ENCODE measurements around the gene FUT1. TPM values are rescaled to one million over a fixed set of nuclear protein-coding genes. Genes with fewer than 3 reads are reported as not detected.
"Not testable (repeated sequence)": the region's sequence is repeated elsewhere in the genome, so short reads cannot be mapped to it uniquely, and the experiment has no call there.

The FUT1 gene
- total and polyA plus RNA-seq, 5 experiments from 2014 or later: not detected

DNA sequence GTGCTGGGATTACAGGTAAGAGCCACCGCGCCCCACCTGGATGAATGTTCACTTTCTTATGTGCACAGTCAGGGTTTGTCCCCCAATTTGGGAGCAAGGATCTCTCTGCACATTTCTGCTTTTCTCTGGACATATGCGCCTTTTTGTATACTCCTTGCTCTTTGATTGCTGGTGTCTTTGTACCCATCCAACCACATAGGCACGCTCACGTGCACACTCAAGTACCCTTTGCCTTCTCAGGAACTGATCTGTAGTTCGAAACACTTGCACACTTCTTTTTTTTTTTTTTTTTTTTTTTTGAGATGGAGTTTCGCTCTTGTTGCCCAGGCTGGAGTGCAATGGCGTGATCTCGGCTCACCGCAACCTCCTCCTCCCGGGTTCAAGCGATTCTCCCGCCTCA is 34.3 kb downstream of the FUT1 start:
- POLR2A ChIA-PET, DNase-seq, H3K9me3 Mint-ChIP-seq, H3K27ac Mint-ChIP-seq, ATAC-seq, H3K27me3 Mint-ChIP-seq, H3K4me3 Mint-ChIP-seq, H3K36me3 Mint-ChIP-seq: not testable (repeated sequence)
- peaks cover 10 to 32% (median 25%) of the 10 kb centered on the region in 4 donors for H3K4me1 Mint-ChIP-seq

DNA sequence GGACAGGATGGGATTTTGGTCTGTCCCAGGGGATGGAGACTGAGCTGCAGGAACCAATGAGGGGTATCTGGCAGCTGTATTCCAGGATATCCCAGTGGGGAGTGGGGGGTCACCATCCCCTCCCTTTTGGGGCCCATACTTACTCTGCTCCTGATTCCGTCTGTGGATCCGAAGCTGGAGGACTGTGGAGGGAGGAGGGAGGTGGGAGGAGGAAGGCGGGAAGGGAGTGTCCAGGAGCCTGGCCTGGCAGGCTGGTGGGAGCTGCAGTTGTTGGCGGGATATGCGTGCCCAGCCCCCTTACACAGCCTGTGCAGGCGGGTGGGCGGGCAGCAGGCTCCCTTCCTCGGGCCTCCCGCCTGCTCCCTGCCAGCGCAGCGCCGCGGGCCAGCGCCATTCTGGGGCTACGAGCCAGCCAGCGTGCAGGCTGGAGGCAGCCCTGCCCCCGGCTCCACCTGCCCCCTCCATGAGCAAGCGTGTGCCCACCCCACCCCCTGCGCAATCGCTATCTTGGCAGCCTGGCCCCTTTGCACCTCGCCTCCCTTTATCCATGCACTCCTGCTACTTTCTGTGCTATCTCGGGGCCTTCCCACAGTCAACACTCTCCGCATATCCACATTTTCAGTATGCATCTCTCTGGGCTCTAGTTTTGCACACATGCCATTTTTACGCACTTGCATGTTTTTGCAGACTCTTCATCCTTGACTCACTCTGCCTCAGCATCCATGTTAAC is 35.7 kb downstream of the FUT1 start:
- H3K4me1 Mint-ChIP-seq: peaks cover 14 to 39% (median 26%) of the 10 kb centered on the region in 4 donors
- H3K4me3 Mint-ChIP-seq: peak overlapping the region in 5 of 10 donors; percentile 15 to 60 (median 49)
- POLR2A ChIA-PET: interaction anchor here (0.7 to 1.6 kb wide), 6 partner anchors 8 to 389 kb away, joined by 3 to 16 read pairs (median 4); no protein-coding TSS in a partner anchor
- DNase-seq (no peak), ATAC-seq (no peak)
- no peak overlapping the region for H3K27ac Mint-ChIP-seq
- H3K27me3 Mint-ChIP-seq: no peaks in the 10 kb centered on the region
- peaks cover 0 to 2% (median 0%) of the 10 kb centered on the region in 9 donors for H3K9me3 Mint-ChIP-seq
- H3K36me3 Mint-ChIP-seq: no peaks in the 10 kb centered on the region

DNA sequence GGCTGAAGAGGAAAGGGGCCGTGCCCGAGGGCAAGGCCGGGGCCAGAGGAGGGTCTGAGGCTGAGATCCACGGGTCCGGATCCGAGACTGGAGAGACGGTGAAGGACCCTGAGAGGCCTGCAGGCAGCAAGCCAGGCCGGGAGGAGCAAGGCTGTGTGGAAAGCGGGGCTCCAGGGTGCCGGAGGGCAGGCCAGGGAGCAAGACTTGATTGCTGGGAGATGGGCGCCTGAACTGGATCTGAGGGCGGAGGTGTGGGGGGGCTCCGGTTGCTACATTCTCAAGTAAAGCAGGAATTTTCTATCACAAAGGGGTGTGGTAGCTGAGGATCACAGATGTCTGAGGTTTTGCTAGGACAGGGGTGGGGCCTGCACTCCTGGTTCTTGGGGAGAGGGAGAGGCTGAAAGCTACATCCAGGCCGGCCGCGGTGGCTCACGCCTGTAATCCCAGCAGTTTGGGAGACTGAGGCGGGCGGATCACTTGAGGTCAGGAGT is 36.7 kb downstream of the FUT1 start:
- H3K27me3 Mint-ChIP-seq: no peaks in the 10 kb centered on the region
- DNase-seq (no peak), ATAC-seq (no peak)
- H3K27ac Mint-ChIP-seq: peak overlapping the region in 1 of 10 donors; percentile 75
- H3K9me3 Mint-ChIP-seq: peaks cover 0 to 2% (median 0%) of the 10 kb centered on the region in 9 donors
- H3K4me1 Mint-ChIP-seq: peaks cover 14 to 33% (median 21%) of the 10 kb centered on the region in 4 donors
- peak overlapping the region in 6 of 10 donors; percentile 34 to 89 (median 58) for H3K4me3 Mint-ChIP-seq
- POLR2A ChIA-PET: interaction anchor here (1.0 to 2.8 kb wide), 4 partner anchors 9 to 69 kb away, joined by 3 to 16 read pairs (median 4); partner anchors contain the start of gene CA11
- no peaks in the 10 kb centered on the region for H3K36me3 Mint-ChIP-seq

DNA sequence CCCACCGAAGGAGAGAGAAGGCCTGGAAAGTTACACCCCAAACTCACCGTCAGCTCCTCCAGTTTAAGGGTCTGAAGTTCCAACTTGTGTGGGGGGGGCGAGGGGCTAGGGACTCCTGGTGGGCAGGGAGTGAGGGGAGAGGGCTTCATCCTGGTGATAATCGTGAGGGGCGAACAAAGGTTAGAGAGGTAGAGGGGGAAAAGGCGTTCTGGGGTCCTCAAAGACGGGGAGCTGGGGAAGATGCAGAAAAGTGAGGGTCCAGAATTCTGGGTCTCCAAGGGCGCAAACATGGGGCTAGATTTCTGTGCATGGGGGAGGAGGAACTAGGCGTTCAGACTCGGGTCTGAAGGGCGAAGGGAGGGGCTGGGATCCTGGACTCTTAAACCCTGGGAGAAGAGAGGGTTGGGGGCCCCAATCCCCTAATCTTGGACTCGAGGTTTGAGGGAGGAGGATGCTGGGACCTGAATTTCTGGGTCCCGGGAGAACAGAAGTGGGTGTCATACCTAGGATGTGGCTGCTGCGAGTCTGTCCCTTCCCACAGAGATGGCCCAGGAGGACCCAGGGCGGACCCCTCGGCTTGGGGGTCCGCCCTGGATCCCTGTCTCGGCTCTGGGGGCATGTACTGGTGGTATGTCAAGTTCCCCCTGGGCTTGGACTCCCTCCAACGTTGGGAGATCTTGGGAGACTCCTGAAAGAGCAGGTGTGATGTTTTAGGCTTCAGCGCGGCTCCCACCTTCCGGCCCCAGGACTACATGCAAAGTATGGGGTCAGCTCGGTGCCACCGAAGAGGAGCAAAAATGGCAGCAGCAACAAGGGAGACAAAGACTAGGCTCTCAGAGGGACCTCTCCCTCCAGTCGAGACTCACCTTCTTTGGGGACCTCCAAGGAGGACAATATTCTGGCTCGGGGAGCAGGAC is 37.4 kb downstream of the FUT1 start:
- DNase-seq: no peak
- peaks cover 10 to 28% (median 19%) of the 10 kb centered on the region in 4 donors for H3K4me1 Mint-ChIP-seq
- H3K36me3 Mint-ChIP-seq: no peaks in the 10 kb centered on the region
- POLR2A ChIA-PET: interaction anchor here (0.6 to 2.8 kb wide), 8 partner anchors 10 to 106 kb away, joined by 3 to 16 read pairs (median 6); partner anchors contain the start of genes CA11, RPL18 and SPHK2
- peaks cover 0 to 2% (median 0%) of the 10 kb centered on the region in 9 donors for H3K9me3 Mint-ChIP-seq
- no peak for ATAC-seq
- H3K27ac Mint-ChIP-seq: peak overlapping the region; percentile 20 to 88 (median 78)
- H3K27me3 Mint-ChIP-seq: no peaks in the 10 kb centered on the region
- peak overlapping the region; percentile 77 to 96 (median 85) for H3K4me3 Mint-ChIP-seq

DNA sequence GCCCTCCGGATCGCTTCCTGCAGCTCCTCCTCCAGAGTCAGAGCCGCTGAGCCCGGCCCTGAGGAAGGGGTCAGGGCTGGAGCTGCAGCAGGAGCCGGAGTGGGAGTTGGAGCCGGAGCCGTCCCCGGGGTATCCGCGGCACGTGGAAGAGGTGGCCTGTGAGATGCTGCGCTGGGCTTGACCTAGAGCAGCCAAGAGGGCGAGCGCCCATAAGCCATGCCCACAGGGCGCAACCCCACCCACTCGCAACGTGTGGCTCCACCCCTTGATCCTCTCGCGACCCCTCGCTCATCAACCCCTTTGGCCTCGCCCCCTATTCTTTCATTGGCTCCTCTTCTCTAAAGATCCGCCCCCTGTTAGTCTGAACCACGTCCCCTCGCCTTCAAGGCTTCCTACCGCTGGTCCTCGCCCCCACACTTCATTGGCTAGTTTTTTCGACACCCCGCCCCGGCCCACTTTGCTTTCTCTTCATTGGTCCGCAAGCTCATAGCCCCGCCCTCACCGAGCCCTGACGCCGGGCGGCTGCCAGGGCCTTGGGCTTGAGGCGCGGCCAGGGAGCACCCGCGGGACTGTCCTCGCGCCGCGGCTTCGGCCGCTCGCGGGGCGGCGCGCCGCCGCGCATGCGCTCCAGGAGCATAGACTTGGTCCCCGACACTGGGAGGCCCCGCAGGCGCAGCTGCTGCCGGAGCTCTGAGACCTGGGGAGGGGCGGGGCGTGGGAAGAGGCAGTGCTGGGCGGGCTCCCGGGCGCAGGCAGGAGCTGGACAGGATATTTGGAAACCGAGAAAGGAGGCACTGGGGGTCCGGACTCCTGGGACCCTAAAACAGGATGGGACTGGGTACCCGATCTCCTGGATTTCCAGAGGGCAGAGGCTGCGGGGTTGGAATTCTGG is 38.3 kb downstream of the FUT1 start:
- ATAC-seq (peak; percentile 93 to 94), DNase-seq (peak; percentile 91 to 98 (median 96))
- Mint-ChIP-seq H3K9me3 (peaks cover 0 to 2% (median 0%) of the 10 kb centered on the region in 9 donors), H3K27ac (peak overlapping the region; percentile 53 to 90 (median 83)), H3K36me3 (no peaks in the 10 kb centered on the region), H3K27me3 (no peaks in the 10 kb centered on the region), H3K4me1 (peaks cover 10 to 28% (median 19%) of the 10 kb centered on the region in 4 donors), H3K4me3 (peak overlapping the region; percentile 77 to 96 (median 88))
- POLR2A ChIA-PET: interaction anchor here (0.5 to 2.8 kb wide), 11 partner anchors 11 to 403 kb away, joined by 3 to 13 read pairs (median 5); partner anchors contain the start of genes CA11, FUT2, RPL18 and SPHK2

DNA sequence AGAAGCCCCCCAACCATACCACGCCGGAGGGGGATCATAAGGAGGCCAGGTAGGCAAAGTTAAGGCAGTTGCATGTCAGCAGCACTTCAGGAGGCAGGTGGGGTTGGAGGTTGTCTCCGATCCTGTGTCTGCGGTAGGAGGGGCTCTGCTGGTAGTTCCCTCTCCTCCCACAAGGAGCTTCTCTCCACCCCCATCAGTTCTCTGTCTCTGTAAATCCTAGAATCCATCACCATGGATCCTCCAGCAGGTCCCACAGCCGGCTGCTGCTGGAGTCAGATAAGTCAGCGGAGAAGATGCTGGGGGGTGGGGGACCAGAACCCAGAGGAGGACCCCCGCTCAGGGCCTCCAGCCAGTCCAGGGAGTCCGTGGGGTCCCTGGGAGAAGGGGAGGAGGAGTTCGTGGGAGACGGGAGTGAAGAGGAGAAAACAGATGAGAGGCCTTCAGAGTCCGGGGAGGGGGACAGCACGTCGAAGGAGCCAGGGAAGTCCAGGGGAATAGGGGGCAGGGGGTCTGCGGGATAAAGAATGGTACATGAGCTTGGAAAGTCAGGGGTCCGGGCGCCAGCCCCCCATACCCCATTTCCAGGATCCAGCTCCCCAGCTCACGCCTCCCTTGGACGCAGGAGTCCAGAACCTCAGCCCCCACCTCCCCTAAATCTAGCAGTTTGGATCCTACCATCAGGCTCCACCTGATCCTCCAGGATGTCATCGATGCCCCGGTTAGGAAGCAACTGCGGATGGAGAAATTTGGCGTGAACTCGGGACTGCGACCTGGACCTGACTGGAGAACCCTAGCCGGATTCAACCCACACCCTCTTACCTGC is 39.2 kb downstream of the FUT1 start:
- Mint-ChIP-seq H3K4me1 (peaks cover 10 to 28% (median 20%) of the 10 kb centered on the region in 4 donors), H3K27ac (peak overlapping the region in 6 of 10 donors; percentile 8 to 90 (median 83)), H3K36me3 (no peaks in the 10 kb centered on the region), H3K4me3 (peak overlapping the region; percentile 77 to 96 (median 88)), H3K27me3 (no peaks in the 10 kb centered on the region), H3K9me3 (peaks cover 0 to 2% (median 0%) of the 10 kb centered on the region in 9 donors)
- DNase-seq (no peak), ATAC-seq (no peak)
- POLR2A ChIA-PET: interaction anchor here (0.5 to 2.8 kb wide), 10 partner anchors 11 to 404 kb away, joined by 3 to 13 read pairs (median 5); partner anchors contain the start of genes CA11, FUT2, RPL18 and SPHK2

DNA sequence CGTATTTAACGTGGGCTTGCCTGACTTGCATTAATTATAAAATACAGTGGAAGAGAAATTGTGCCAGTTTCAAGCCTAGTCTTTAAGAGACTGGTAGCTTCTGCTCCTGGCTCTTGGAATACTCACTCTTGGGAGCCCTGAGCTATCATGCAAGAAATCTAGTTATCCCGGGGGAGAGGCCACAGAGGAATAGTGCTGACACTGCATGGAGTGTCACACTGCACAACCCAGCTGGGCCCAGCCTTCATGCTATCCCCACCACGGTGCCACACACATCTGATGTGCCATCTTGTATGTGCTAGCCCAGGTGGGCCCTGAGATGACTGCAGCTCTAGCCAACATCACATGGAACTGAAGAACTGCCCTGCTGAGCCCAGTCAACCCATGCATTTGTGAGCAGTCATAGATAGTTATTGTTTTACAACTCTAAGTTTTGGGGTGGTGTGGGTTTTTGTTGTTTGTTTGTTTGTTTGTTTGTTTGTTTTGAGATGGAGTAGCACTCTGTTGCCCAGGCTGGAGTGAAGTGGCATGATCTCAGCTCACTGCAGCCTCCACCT is 41.3 kb downstream of the FUT1 start:
- H3K9me3 Mint-ChIP-seq: peaks cover 0 to 2% (median 0%) of the 10 kb centered on the region in 9 donors
- peaks cover 10 to 28% (median 20%) of the 10 kb centered on the region in 4 donors for H3K4me1 Mint-ChIP-seq
- peaks cover 0 to 7% (median 3%) of the 10 kb centered on the region in 3 donors for H3K36me3 Mint-ChIP-seq
- H3K27me3 Mint-ChIP-seq: no peaks in the 10 kb centered on the region
- peak overlapping the region in 1 of 10 donors; percentile 11 for H3K27ac Mint-ChIP-seq
- peak overlapping the region in 5 of 10 donors; percentile 24 to 58 (median 52) for H3K4me3 Mint-ChIP-seq
- ATAC-seq: no peak
- POLR2A ChIA-PET: interaction anchor here (0.7 kb wide), 1 partner anchor 28 kb away, joined by 10 read pairs; no protein-coding TSS in a partner anchor
- no peak for DNase-seq

DNA sequence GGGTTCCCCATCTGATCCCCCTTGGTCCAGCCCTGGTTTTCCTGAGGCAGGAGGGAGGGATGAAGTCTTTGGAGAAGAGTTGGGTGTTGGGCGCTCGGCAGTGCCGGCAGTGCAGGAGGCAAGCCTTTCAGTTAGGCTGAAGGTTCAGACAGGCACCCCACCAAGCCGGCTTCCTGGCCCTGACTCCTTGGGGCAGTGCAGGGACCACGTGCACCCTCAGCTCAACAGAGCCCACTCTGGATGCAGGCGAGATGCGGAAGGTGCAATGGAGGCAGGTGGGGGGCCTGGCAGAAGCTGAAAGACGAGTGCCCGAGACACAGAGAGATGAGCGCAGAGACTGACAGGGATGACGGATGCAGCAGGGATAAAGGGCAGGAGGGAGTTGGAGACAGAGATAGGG is 44.0 kb downstream of the FUT1 start:
- Mint-ChIP-seq H3K4me3 (no peak overlapping the region), H3K27me3 (no peaks in the 10 kb centered on the region), H3K4me1 (peaks cover 7 to 12% (median 10%) of the 10 kb centered on the region in 4 donors), H3K9me3 (peaks cover 0 to 2% (median 0%) of the 10 kb centered on the region in 9 donors), H3K27ac (peak overlapping the region in 3 of 10 donors; percentile 52 to 93 (median 54)), H3K36me3 (peaks cover 0 to 26% (median 20%) of the 10 kb centered on the region in 3 donors)
- ATAC-seq: no peak
- POLR2A ChIA-PET: no interaction called here
- DNase-seq: no peak

DNA sequence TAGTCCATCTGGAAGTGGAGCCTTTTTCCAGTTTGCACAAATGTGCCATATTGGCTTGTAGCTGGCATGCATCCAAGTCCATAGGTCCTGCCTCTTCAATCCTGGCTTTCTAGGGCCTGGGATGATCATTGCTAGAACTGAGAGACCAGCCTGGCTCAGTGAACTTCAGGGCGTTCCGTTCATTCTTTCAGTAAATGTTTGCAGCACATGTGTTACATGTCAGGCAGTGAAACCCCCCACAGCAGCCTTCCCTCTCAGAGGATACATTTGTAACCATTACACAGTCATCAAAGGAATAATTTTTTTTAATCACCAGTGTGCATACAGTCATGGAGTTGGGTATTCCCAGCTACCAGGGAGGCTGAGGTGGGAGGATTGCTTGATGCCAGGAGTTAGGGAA is 47.0 kb downstream of the FUT1 start:
- POLR2A ChIA-PET: interaction anchor here (1.2 kb wide), 1 partner anchor 10 kb away, joined by 3 read pairs; no protein-coding TSS in a partner anchor
- H3K27ac Mint-ChIP-seq: no peak overlapping the region
- H3K36me3 Mint-ChIP-seq: peaks cover 0 to 42% (median 38%) of the 10 kb centered on the region in 3 donors
- peaks cover 0 to 6% (median 0%) of the 10 kb centered on the region in 4 donors for H3K4me1 Mint-ChIP-seq
- no peak for DNase-seq
- no peak for ATAC-seq
- no peak overlapping the region for H3K4me3 Mint-ChIP-seq
- H3K27me3 Mint-ChIP-seq: no peaks in the 10 kb centered on the region
- no peaks in the 10 kb centered on the region for H3K9me3 Mint-ChIP-seq

DNA sequence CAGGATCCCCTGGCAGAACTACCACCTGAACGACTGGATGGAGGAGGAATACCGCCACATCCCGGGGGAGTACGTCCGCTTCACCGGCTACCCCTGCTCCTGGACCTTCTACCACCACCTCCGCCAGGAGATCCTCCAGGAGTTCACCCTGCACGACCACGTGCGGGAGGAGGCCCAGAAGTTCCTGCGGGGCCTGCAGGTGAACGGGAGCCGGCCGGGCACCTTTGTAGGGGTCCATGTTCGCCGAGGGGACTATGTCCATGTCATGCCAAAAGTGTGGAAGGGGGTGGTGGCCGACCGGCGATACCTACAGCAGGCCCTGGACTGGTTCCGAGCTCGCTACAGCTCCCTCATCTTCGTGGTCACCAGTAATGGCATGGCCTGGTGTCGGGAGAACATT is 49.1 kb downstream of the FUT1 start:
- Mint-ChIP-seq H3K36me3 (peaks cover 0 to 46% (median 43%) of the 10 kb centered on the region in 3 donors), H3K4me3 (no peak overlapping the region), H3K27ac (no peak overlapping the region), H3K4me1 (peaks cover 0 to 1% (median 0%) of the 10 kb centered on the region in 4 donors), H3K9me3 (no peaks in the 10 kb centered on the region), H3K27me3 (peaks cover 0 to 2% (median 0%) of the 10 kb centered on the region in 5 donors)
- DNase-seq (no peak), ATAC-seq (no peak)
- POLR2A ChIA-PET: no interaction called here
